ENCODE measurements around the gene CEP112.

GRCh38 chr17:65797809-65798208, 394.1 kb downstream of the CEP112 start:
- TF ChIP-seq POLR2A (IDR thresholded peaks at IDR 0.05) (no peak), CTCF (IDR thresholded peaks at IDR 0.05) (peak in 3 of 6 experiments; percentile 11 to 19 (median 15))
